Measurements from ENCODE around the gene EFCAB13. TPM values are rescaled to one million over a fixed set of nuclear protein-coding genes. Genes with fewer than 3 reads are reported as not detected.

The EFCAB13 gene
- polyA plus RNA-seq, 1 donor, result 6.5 TPM

DNA sequence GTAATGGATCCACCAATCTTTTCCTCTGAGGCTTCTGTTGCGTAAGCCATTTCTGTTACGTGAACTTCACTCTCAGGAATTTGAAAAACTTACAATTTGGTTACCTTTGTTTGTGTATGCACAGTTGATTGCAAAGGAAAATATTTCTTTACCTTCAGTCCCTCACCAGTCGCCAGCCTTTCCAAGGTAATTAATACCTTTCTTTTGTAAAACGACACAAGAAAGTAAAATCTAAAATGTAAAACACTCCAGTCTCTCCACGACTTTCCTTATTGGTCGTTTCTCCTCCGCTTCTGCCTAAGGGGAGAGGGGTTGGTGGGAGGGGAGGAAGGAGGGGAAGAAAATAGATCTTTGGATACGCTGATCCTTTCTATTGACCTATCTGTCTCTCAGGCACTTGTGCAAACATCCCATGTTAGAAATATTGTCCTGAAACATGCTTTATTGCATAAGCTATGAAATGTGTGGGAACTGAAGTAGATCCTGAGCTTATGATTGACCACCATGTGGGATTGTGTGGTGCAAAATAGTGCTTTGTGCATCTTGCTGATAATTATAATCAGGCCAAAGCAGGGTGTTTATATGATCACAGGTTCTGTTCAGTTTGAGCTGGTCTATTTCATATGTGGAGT is 32.4 kb upstream of the EFCAB13 start:
- no peak for DNase-seq (ENCODE audit: low read depth)

DNA sequence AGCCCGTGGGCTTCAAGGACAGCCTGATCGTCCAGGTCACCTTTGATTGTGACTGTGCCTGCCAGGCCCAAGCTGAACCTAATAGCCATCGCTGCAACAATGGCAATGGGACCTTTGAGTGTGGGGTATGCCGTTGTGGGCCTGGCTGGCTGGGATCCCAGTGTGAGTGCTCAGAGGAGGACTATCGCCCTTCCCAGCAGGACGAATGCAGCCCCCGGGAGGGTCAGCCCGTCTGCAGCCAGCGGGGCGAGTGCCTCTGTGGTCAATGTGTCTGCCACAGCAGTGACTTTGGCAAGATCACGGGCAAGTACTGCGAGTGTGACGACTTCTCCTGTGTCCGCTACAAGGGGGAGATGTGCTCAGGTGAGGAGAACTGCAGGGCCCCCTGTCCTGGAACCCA is 31.5 kb upstream of the EFCAB13 start:
- DNase-seq (ENCODE audit: low read depth), result no peak

DNA sequence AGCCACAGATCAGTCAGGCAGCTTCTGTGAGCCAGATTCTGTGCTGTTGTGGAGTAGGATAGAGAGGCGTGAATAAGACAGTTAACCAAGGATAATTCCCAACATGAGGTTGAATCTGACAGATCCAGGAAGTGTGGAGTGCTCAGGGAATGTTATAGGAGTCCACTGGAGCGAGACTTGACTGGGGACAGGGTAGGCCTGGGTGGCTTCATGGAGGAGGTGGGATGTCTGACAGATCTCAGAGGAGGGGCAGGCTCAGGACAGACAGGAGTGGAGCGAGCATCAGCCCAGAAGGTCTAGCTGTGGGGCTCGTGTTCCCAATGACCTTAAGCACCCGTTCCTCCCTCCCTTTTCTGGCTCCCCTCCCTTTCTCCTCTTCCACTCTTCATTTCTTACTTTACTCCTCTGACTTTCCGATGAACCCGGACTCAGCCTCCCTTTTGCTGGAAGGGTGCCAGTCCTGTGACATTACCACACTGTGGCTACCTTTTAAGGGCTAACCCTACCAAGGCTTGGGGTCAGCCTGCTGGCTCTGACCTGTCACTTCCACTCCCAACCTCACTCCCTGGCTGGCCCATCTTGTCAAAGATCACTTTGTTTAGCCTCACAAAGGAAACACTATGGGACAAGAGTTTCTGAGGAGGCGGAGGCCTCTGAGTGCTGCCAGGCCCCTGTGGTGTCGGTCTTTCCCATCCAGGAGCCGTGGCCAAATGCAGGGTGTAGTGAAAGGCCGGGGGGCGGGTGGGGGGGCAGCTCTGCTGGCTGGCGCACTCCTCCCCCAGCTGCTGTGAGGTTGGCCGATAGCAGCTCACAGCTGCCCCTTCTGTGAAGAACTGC is 28.5 kb upstream of the EFCAB13 start:
- no peak for DNase-seq (ENCODE audit: low read depth)

GRCh38 chr17:47295874-47296255 is 27.9 kb upstream of the EFCAB13 start:
- no peak for DNase-seq (ENCODE audit: low read depth)

- DNase-seq (ENCODE audit: low read depth), result no peak
Observed at GRCh38 chr17:47297661-47298400, 25.9 kb upstream of the EFCAB13 start.

DNA sequence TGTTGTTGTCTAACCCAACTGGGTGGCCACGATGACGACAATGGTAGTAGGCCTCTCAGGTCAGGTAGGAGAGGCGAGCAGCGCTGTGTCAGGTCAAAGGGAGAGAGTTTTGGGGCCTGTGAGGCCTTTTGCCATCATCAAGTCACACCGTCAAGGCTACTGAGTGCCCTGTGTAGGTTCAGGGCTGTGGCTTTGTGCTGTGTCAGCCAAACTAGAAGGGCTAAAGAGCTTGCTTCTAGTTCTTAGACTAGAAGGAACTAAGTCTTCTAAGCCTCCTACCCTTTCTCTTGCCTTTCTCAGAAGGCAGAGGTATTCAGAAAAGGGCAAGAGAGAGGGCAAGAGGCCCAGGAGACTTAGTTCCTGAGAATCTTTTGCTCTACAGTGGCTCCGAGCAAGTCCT is 25.0 kb upstream of the EFCAB13 start:
- no peak for DNase-seq (ENCODE audit: low read depth)

- DNase-seq (ENCODE audit: low read depth), result no peak
Observed at GRCh38 chr17:47299239-47299910, 24.4 kb upstream of the EFCAB13 start.

DNA sequence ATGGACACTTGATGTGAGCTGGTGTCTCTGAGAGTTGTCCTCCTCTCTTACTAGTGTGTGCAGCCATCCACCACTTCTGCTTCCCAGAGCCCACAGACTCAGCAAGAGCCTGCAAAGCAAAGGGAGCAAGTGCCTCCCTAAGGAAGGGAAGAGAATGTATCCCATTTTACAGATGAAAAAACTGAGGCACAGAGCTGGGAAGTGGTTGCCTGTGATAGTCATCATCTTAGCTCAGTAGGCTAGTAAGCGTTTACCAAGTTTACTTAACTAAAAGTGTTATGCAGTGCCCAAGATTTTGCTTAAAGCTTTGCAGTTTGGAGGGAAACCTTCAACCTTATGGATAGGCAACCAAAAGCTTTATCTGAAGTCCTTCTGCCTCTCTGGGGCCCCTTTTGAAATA is 23.0 kb upstream of the EFCAB13 start:
- no peak for DNase-seq (ENCODE audit: low read depth)

- no peak for DNase-seq (ENCODE audit: low read depth)
Observed at GRCh38 chr17:47301161-47301560, 22.6 kb upstream of the EFCAB13 start.

DNA sequence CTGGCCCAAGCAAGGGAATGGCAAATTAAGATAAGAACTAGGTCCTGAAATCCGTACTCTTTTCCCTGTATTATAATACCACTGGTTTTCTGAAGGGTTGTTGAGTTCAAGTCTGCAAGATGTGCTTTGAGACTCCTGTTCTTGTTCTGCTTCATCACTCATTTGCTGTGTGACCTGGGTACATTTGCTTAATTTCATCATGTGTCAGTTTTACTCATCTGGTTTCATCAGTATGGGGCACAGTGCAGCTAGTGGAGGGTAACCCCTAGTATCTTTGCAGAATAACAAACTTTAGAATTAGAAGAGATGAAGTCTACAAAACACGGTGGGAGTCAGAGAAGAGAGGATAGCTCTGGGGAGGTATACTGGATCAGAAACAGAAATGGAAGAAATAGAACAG is 21.9 kb upstream of the EFCAB13 start:
- no peak for DNase-seq (ENCODE audit: low read depth)

DNA sequence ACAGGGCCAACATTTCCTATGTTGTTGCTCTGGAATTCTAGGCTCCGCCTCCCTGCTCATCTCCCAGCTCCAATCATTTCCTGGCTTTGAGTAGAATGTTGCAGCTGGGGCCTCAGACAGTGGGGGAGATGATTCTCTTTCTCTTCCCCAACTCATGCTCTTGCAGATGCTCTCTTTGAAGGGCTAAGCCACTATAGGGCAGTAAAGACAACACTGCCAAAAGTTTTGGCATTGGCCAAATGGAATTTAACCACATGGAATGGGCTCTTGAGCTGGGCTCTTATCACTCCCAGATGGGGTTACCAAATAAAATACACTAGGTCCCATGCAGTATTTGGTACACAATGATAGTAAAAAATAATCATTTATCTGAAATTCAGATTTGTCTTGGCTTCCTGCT is 19.6 kb upstream of the EFCAB13 start:
- no peak for DNase-seq (ENCODE audit: low read depth)

- DNase-seq (ENCODE audit: low read depth), result no peak
Observed at GRCh38 chr17:47305302-47305923, 18.3 kb upstream of the EFCAB13 start.

DNA sequence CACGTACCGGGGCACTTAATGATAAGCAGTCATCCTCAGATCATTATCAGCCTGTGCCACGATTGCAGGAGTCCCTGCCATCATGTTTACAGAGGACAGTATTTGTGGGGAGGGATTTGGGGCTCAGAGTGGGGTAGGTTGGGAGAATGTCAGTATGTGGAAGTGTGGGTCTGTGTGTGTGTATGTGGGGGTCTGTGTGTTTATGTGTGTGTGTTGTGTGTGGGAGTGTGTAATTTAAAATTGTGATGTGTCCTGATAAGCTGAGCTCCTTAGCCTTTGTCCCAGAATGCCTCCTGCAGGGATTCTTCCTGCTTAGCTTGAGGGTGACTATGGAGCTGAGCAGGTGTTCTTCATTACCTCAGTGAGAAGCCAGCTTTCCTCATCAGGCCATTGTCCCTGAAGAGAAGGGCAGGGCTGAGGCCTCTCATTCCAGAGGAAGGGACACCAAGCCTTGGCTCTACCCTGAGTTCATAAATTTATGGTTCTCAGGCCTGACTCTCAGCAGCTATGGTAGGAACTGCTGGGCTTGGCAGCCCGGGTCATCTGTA is 13.5 kb upstream of the EFCAB13 start:
- DNase-seq (ENCODE audit: low read depth), result no peak

GRCh38 chr17:47311420-47311819 is 12.3 kb upstream of the EFCAB13 start:
- DNase-seq (ENCODE audit: low read depth), result no peak

GRCh38 chr17:47315451-47316266 is 8.1 kb upstream of the EFCAB13 start:
- DNase-seq (ENCODE audit: low read depth), result peak; percentile 71

- peak; percentile 14 for DNase-seq (ENCODE audit: low read depth)
Observed at GRCh38 chr17:47316311-47316710, 7.4 kb upstream of the EFCAB13 start.

- DNase-seq (ENCODE audit: low read depth), result no peak
Observed at GRCh38 chr17:47317119-47317518, 6.6 kb upstream of the EFCAB13 start.

- no peak for DNase-seq (ENCODE audit: low read depth)
Observed at GRCh38 chr17:47318197-47318918, 5.4 kb upstream of the EFCAB13 start.

GRCh38 chr17:47320879-47321502 is 2.8 kb upstream of the EFCAB13 start:
- no peak for DNase-seq (ENCODE audit: low read depth)
